ENCODE measurements around the gene ZNF511. TPM values are rescaled to one million over a fixed set of nuclear protein-coding genes. Genes with fewer than 3 reads are reported as not detected.
A peak's percentile ranks its signal among the peaks of the same experiment; 100 is the strongest.

The ZNF511 gene
- total RNA-seq, 4 donors from 2014 or later = 15.5 to 24.4 (median 17.3) TPM

DNA sequence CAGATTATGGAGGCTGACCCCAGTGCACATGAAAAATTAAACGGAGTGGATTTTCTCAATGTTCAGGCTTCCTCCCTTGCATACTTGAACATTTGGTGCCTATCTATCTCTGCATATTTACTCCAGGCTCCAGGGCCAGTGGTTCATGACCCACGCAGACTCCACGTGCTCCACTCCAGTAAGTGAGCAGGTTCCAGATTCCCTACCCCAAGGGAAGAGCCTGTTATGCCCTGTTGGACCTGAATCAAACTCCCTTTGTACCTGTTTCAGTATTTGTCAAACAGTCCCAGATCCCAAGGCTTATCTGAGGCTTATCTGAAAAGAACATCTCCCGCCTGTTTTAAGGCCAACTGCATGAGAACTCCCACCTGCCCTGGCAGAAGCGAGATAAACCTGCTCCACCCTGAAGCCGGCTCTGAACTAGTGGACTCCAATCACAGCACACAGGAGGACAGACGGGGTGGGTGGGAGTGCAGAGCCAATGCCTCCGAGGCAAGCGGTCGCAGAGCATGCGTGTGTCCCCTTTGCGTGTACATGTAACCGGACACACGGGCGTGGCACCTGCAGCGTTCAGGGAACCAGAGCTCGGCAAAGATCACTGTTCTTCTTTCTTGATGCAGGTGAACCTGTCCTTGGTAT is 51.4 kb downstream of the ZNF511 start:
- H3K27ac ChIP-seq = no peak overlapping the region
- DNase-seq (ENCODE audit: low spot score in 2 of 2) = no peak
- WGBS = 66% methylated on average over 17 of the region's 17 CpGs
- H3K4me3 ChIP-seq = no peak overlapping the region
- H3K36me3 ChIP-seq = peaks cover 27% of the 10 kb centered on the region
- no peaks in the 10 kb centered on the region for H3K27me3 ChIP-seq
- TF ChIP-seq POLR2AphosphoS5 (IDR thresholded peaks at IDR 0.05) (no peak), EP300 (IDR thresholded peaks at IDR 0.05) (no peak), POLR2A (IDR thresholded peaks at IDR 0.05) (no peak)
- TF ChIP-seq, protein P1, sequence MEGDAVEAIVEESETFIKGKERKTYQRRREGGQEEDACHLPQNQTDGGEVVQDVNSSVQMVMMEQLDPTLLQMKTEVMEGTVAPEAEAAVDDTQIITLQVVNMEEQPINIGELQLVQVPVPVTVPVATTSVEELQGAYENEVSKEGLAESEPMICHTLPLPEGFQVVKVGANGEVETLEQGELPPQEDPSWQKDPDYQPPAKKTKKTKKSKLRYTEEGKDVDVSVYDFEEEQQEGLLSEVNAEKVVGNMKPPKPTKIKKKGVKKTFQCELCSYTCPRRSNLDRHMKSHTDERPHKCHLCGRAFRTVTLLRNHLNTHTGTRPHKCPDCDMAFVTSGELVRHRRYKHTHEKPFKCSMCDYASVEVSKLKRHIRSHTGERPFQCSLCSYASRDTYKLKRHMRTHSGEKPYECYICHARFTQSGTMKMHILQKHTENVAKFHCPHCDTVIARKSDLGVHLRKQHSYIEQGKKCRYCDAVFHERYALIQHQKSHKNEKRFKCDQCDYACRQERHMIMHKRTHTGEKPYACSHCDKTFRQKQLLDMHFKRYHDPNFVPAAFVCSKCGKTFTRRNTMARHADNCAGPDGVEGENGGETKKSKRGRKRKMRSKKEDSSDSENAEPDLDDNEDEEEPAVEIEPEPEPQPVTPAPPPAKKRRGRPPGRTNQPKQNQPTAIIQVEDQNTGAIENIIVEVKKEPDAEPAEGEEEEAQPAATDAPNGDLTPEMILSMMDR (IDR thresholded peaks at IDR 0.05) = no peak
- no peaks in the 10 kb centered on the region for H3K9me3 ChIP-seq
- peaks cover 37% of the 10 kb centered on the region for H3K4me1 ChIP-seq

DNA sequence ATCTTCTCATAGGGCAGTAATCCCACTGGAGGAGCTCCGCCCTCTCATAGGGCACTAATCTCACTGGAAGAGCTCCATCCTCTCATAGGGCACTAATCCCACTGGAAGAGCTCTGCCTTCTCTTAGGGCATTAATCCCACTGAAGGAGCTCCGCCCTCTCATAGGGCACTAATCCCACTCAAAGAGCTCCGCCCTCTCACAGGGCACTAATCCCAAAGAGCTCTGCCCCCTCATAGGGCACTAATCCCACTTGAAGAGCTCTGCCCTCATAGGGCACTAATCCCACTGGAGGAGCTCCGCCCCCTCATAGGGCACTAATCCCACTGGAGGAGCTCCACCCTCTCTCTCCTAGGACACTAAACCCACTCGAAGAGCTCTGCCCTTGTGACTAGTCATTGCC is 52.5 kb downstream of the ZNF511 start:
- Histone ChIP-seq H3K9me3 (no peaks in the 10 kb centered on the region), H3K4me3 (no peak overlapping the region), H3K27me3 (no peaks in the 10 kb centered on the region), H3K4me1 (peaks cover 36% of the 10 kb centered on the region), H3K27ac (no peak overlapping the region), H3K36me3 (peaks cover 38% of the 10 kb centered on the region)
- TF ChIP-seq, protein P1 (IDR thresholded peaks at IDR 0.05) = no peak
- no peak for TF ChIP-seq EP300 (IDR thresholded peaks at IDR 0.05)
- TF ChIP-seq POLR2AphosphoS5 (IDR thresholded peaks at IDR 0.05) = no peak
- no peak for TF ChIP-seq POLR2A (IDR thresholded peaks at IDR 0.05)
- no peak for DNase-seq (ENCODE audit: low spot score in 2 of 2)
- 91% methylated on average over 5 of the region's 5 CpGs for WGBS

DNA sequence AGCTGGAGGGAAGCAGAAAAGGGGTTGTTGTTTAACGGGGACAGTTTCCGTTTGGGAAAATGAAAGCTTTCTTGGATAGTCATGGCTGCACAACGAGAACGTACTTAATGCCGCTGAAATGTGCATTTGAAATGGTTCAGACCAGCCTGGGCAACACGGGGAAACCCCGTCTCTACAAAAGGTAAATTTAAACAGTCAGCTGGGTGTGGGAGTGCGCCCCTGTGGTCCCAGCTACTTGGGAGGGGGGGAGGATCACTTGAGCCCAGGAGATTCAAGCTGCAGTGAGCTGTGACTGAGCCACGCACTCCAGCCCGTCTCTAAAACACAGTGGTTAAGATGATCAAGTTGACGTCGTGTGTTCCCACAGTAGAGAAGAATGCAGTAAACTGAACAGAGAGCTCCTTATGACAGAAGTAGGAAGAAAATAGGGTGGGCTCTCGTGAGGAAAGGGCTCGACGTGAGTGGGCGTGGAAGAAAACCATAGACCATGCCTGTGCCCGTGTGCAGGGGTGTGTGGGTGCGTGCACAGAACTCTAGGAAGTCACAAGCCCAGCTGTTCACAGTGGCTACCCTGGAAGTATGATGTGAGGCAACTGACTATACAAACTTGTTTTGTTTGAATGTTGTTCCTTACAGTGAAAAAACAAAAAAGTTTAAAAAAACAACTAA is 53.2 kb downstream of the ZNF511 start:
- Histone ChIP-seq H3K27me3 (no peaks in the 10 kb centered on the region), H3K4me3 (no peak overlapping the region), H3K9me3 (no peaks in the 10 kb centered on the region), H3K27ac (no peak overlapping the region), H3K36me3 (peaks cover 45% of the 10 kb centered on the region), H3K4me1 (peaks cover 29% of the 10 kb centered on the region)
- 82% methylated on average over 18 of the region's 18 CpGs for WGBS
- peak in 1 of 2 donors; percentile 48 for DNase-seq (ENCODE audit: low spot score in 2 of 2)
- TF ChIP-seq POLR2AphosphoS5 (IDR thresholded peaks at IDR 0.05) = no peak
- TF ChIP-seq EP300 (IDR thresholded peaks at IDR 0.05) = no peak
- TF ChIP-seq, protein P1 (IDR thresholded peaks at IDR 0.05) = no peak
- no peak for TF ChIP-seq POLR2A (IDR thresholded peaks at IDR 0.05)

Other genes starting within 250 kb of the ZNF511 start
- not detected for gene ADGRA1, start 221.0 kb upstream of the ZNF511 start, total RNA-seq
- 1 to 10 TPM in 1 of 4 donors, under 1 TPM in 3; 0.08 to 2.5 (median 0.58) TPM for gene KNDC1, start 148.7 kb upstream of the ZNF511 start, total RNA-seq
- not detected for gene UTF1, start 78.7 kb upstream of the ZNF511 start, total RNA-seq
- gene VENTX, start 71.1 kb upstream of the ZNF511 start, total RNA-seq = 1 to 10 TPM in 1 of 4 donors, under 1 TPM in 2, not detected in 1; 0.17 to 2.3 (median 0.21) TPM
- 10 to 100 TPM in 1 of 4 donors, 1 to 10 TPM in 3; 3.0 to 18.4 (median 4.1) TPM for gene ADAM8, start 32.0 kb upstream of the ZNF511 start, total RNA-seq
- gene TUBGCP2, start within 50 bp of the ZNF511 start, total RNA-seq = 100 to 1,000 TPM in 1 of 4 donors, 10 to 100 TPM in 3; 44.5 to 107 (median 57.1) TPM
- under 1 TPM in 1 of 4 donors, not detected in 3; 0.30 TPM for gene CALY, start 28.0 kb downstream of the ZNF511 start, total RNA-seq
- gene PRAP1, start 38.5 kb downstream of the ZNF511 start, total RNA-seq = 1 to 10 TPM in 1 of 4 donors, not detected in 3; 2.2 TPM
- 10 to 100 TPM in 3 of 4 donors, 1 to 10 TPM in 1; 7.8 to 13.8 (median 11.7) TPM for gene FUOM, start 49.1 kb downstream of the ZNF511 start, total RNA-seq
- gene ECHS1, start 64.4 kb downstream of the ZNF511 start, total RNA-seq = 10 to 100 TPM; 44.2 to 64.9 (median 54.7) TPM
- 10 to 100 TPM in 2 of 4 donors, 1 to 10 TPM in 2; 7.8 to 23.4 (median 14.3) TPM for gene PAOX, start 70.3 kb downstream of the ZNF511 start, total RNA-seq
- 10 to 100 TPM; 20.5 to 79.7 (median 36.0) TPM for gene MTG1, start 85.2 kb downstream of the ZNF511 start, total RNA-seq
- gene SPRN, start 115.7 kb downstream of the ZNF511 start, total RNA-seq = under 1 TPM in 2 of 4 donors, not detected in 2; 0.23 to 0.56 TPM
- 10 to 100 TPM in 1 of 4 donors, 1 to 10 TPM in 3; 1.2 to 10.7 (median 2.0) TPM for gene SCART1, start 145.0 kb downstream of the ZNF511 start, total RNA-seq
- gene CYP2E1, start 218.4 kb downstream of the ZNF511 start, total RNA-seq = 10 to 100 TPM in 3 of 4 donors, 1 to 10 TPM in 1; 4.5 to 28.0 (median 19.3) TPM

All from suprapubic skin (tissue), 4 donors.